ENCODE measurements around the gene ITPR2.

- TF ChIP-seq ZNF562 (CRISPR knock-in tag; IDR thresholded peaks at IDR 0.05; ENCODE audit: borderline replicate concordance), result no peak
- TF ChIP-seq ZNF567 (CRISPR knock-in tag; IDR thresholded peaks at IDR 0.05; ENCODE audit: borderline replicate concordance), result no peak
- TF ChIP-seq SMC3 (IDR thresholded peaks at IDR 0.05; ENCODE audit: low read length), result no peak
- TF ChIP-seq RARA (CRISPR knock-in tag; IDR thresholded peaks at IDR 0.05), result no peak
- no peak for TF ChIP-seq POLR2A (IDR thresholded peaks at IDR 0.05; ENCODE audit: insufficient read depth in 1 of 2, low read depth in 2 of 2, low read length in 2 of 2)
Measured at GRCh38 chr12:26648999-26649398, 184.0 kb downstream of the ITPR2 start.
